IMR-90 (cell line): ENCODE measurements around the gene PCDHGA10. TPM values are rescaled to one million over a fixed set of nuclear protein-coding genes. Genes with fewer than 3 reads are reported as not detected.

Experiments
- ATAC-seq: fragments of 200-7000 bp; cut with Tn5 transposase; 2 replicates; pipeline ENCODE4 v1.9.1; 2020; ENCODE audit warnings: low read depth, mild to moderate bottlenecking, moderate library complexity
- BruUV-seq: library from RNA; stranded (reverse); fragments of 400-500 nt; replicated peaks from 2 replicates; lab custom pipeline; 2021; lab: Mats Ljungman, UMichigan
- CTCF ChIA-PET: fragments of 300-600 bp; formaldehyde crosslinking; extraction: SDS; loops from one replicate; lab custom pipeline; 2021; ENCODE audit warnings: antibody characterized with exemption; lab: Yijun Ruan, JAX
- POLR2A ChIA-PET: fragments of 300-600 bp; sonication (Branson Sonifier 250); formaldehyde crosslinking; loops from one replicate; lab custom pipeline; 2022; ENCODE audit warnings: antibody characterized with exemption; ENCODE audit not compliant: unreplicated experiment; lab: Charles Lee
- DNase-seq: peaks from one replicate; pipeline ENCODE4 v3.0.0; 2013
- H2AFZ ChIP-seq: replicated peaks from 2 replicates; pipeline ENCODE3; 2013; ENCODE audit warnings: low read length, mild to moderate bottlenecking; ENCODE audit not compliant: poor library complexity
- H2AK5ac ChIP-seq: 2 replicates; pipeline ENCODE4 v1.6.1; 2013; ENCODE audit warnings: low read depth, low read length, inconsistent platforms
- H2AK9ac ChIP-seq: replicated peaks from 2 replicates; pipeline ENCODE3; 2013; ENCODE audit warnings: mild to moderate bottlenecking, low read depth, low read length, moderate library complexity; ENCODE audit not compliant: poor library complexity
- H2BK120ac ChIP-seq: 2 replicates; pipeline ENCODE4 v1.6.1; 2013; ENCODE audit warnings: low read depth, low read length, inconsistent platforms
- H2BK15ac ChIP-seq: 3 replicates; pipeline ENCODE4 v1.6.1; 2013; ENCODE audit warnings: low read depth, low read length, inconsistent platforms
- H2BK20ac ChIP-seq: 2 replicates; pipeline ENCODE4 v1.6.1; 2013; ENCODE audit warnings: low read depth, mild to moderate bottlenecking, inconsistent platforms, low read length, moderate library complexity
- H2BK5ac ChIP-seq: 2 replicates; pipeline ENCODE4 v1.6.1; 2013; ENCODE audit warnings: mild to moderate bottlenecking, low read depth, low read length, inconsistent platforms; ENCODE audit not compliant: poor library complexity, severe bottlenecking
- H3K14ac ChIP-seq: replicated peaks from 2 replicates; pipeline ENCODE4 v1.6.1; 2013; ENCODE audit warnings: low read depth, low read length, inconsistent platforms
- H3K18ac ChIP-seq: 2 replicates; pipeline ENCODE4 v1.6.1; 2013; ENCODE audit warnings: low read depth, low read length, control low read depth
- H3K23ac ChIP-seq: 2 replicates; pipeline ENCODE4 v1.6.1; 2013; ENCODE audit warnings: low read depth, low read length, inconsistent platforms
- H3K27ac ChIP-seq: 2 replicates; pipeline ENCODE4 v1.5.1; 2013; ENCODE audit warnings: mild to moderate bottlenecking, control low read depth, low read length; ENCODE audit not compliant: insufficient read depth
- H3K27me3 ChIP-seq: 2 replicates; pipeline ENCODE4 v1.6.1; 2013; ENCODE audit warnings: low read length; ENCODE audit not compliant: control insufficient read depth, insufficient read depth
- H3K36me3 ChIP-seq: 2 replicates; pipeline ENCODE4 v1.6.1; 2013; ENCODE audit warnings: low read length, mixed read lengths; ENCODE audit not compliant: control insufficient read depth, insufficient read depth
- H3K4ac ChIP-seq: 2 replicates; pipeline ENCODE4 v1.6.1; 2013; ENCODE audit warnings: low read depth, low read length, inconsistent platforms
- H3K4me1 ChIP-seq: 2 replicates; pipeline ENCODE4 v1.6.1; 2013; ENCODE audit warnings: low read length, mixed read lengths; ENCODE audit not compliant: control insufficient read depth, insufficient read depth
- H3K4me2 ChIP-seq: 2 replicates; pipeline ENCODE4 v1.6.1; 2013; ENCODE audit warnings: low read depth, mild to moderate bottlenecking, control low read depth, low read length, moderate library complexity
- H3K4me3 ChIP-seq: 2 replicates; pipeline ENCODE4 v1.5.1; 2013; ENCODE audit warnings: low read depth, mild to moderate bottlenecking, control low read depth, low read length, moderate library complexity; ENCODE audit not compliant: insufficient read depth
- H3K56ac ChIP-seq: 2 replicates; pipeline ENCODE4 v1.6.1; 2013; ENCODE audit warnings: low read length, inconsistent platforms; ENCODE audit not compliant: insufficient read depth; ENCODE audit errors: extremely low read depth
- H3K79me1 ChIP-seq, 2 experiments: 2 replicates each; pipeline ENCODE4 v1.6.1; 2013; ENCODE audit warnings: low read length in 2 of 2, inconsistent platforms in 1 of 2, low read depth in 1 of 2
- H3K9ac ChIP-seq: 2 replicates; pipeline ENCODE4 v1.6.1; 2013; ENCODE audit warnings: low read depth, low read length, control low read depth
- H3K9me1 ChIP-seq: 2 replicates; pipeline ENCODE4 v1.6.1; 2013; ENCODE audit warnings: low read length, inconsistent platforms; ENCODE audit not compliant: insufficient read depth
- H3K9me3 ChIP-seq: 2 replicates; pipeline ENCODE4 v1.6.1; 2013; ENCODE audit warnings: low read length; ENCODE audit not compliant: control insufficient read depth, insufficient read depth
- H4K20me1 ChIP-seq: 2 replicates; pipeline ENCODE4 v1.6.1; 2013; ENCODE audit warnings: low read length, inconsistent platforms; ENCODE audit not compliant: insufficient read depth
- H4K5ac ChIP-seq: 2 replicates; pipeline ENCODE4 v1.6.1; 2013; ENCODE audit warnings: mild to moderate bottlenecking, low read depth, low read length, control low read depth
- H4K8ac ChIP-seq, 2 experiments: 2 replicates each; pipeline ENCODE4 v1.6.1; 2013; ENCODE audit warnings: low read depth in 2 of 2, low read length in 2 of 2, control low read depth in 1 of 2, inconsistent platforms in 1 of 2
- H4K91ac ChIP-seq: 2 replicates; pipeline ENCODE4 v1.6.1; 2013; ENCODE audit warnings: low read depth, low read length, inconsistent platforms; ENCODE audit not compliant: insufficient read depth
- CEBPB ChIP-seq: IDR thresholded peaks from 2 replicates; pipeline ENCODE4 v1.6.1; 2012; ENCODE audit warnings: low read depth, low read length, improper control_type of control experiment
- CHD1 ChIP-seq: IDR thresholded peaks from 2 replicates; pipeline ENCODE4 v1.6.1; 2012; ENCODE audit warnings: low read depth, low read length, improper control_type of control experiment
- MAFK ChIP-seq: IDR thresholded peaks from 2 replicates; pipeline ENCODE4 v1.6.1; 2012; ENCODE audit warnings: low read depth, low read length, improper control_type of control experiment
- MAZ ChIP-seq: IDR thresholded peaks from 2 replicates; pipeline ENCODE4 v1.6.1; 2012; ENCODE audit warnings: low read depth, mild to moderate bottlenecking, low read length, improper control_type of control experiment, moderate library complexity, borderline replicate concordance
- MXI1 ChIP-seq: IDR thresholded peaks from 2 replicates; pipeline ENCODE4 v1.6.1; 2012; ENCODE audit warnings: low read depth, mild to moderate bottlenecking, low read length, moderate library complexity, borderline replicate concordance
- NFE2L2 ChIP-seq: fragments of 150-350 bp; IDR thresholded peaks from 2 replicates; pipeline ENCODE4 v1.6.1; 2016; ENCODE audit warnings: low read depth, mild to moderate bottlenecking, low read length
- POLR2A ChIP-seq: IDR thresholded peaks from 2 replicates; pipeline ENCODE4 v1.6.1; 2012; ENCODE audit warnings: mild to moderate bottlenecking, low read depth, low read length
- RAD21 ChIP-seq: IDR thresholded peaks from 2 replicates; pipeline ENCODE4 v1.6.1; 2012; ENCODE audit warnings: low read length, improper control_type of control experiment
- RFX5 ChIP-seq: IDR thresholded peaks from 2 replicates; pipeline ENCODE4 v1.8.0; 2012; ENCODE audit warnings: low read depth, mild to moderate bottlenecking, low read length, moderate library complexity
- SMC3 ChIP-seq: fragments of 150-350 bp; IDR thresholded peaks from 2 replicates; pipeline ENCODE4 v1.6.1; 2016; ENCODE audit warnings: low read depth, mild to moderate bottlenecking, antibody characterized with exemption, low read length, moderate library complexity
- WGBS, 2 experiments: methylation state at CpG; one replicate each; pipeline versions ENCODE4 v1.1.5 to v1.1.7; 2013; ENCODE audit warnings: missing lambda C conversion rate in 2 of 2; ENCODE audit not compliant: insufficient read length in 1 of 2; ENCODE audit errors: extremely low coverage in 2 of 2; 5-methylcytosine and 5-hydroxymethylcytosine counted together
- dilution Hi-C: fragments of 300-500 bp; cut with HindIII; formaldehyde crosslinking; loops from one replicate; pipeline ENCODE4 v1.14.3; 2018; ENCODE audit warnings: low sequenced_read_pairs; ENCODE audit not compliant: unreplicated experiment
- in situ Hi-C: fragments of 300-500 bp; cut with MboI; formaldehyde crosslinking; loops from 3 replicates; pipeline ENCODE4 v1.14.3; 2019; ENCODE audit warnings: low sequenced_read_pairs, inconsistent platforms, mixed read lengths
- intact Hi-C: fragments of 100-400 bp; cut with micrococcal nuclease; formaldehyde crosslinking; loops from 2 replicates; pipeline ENCODE4 v1.10.0; 2022
- polyA plus RNA-seq, 3 experiments: library from polyadenylated mRNA; depleted of rRNA; stranded (reverse); fragments of >200 nt; gene quantifications; 2 replicates each; pipeline ENCODE4 v1.2.3, GENCODE V29; 2012; ENCODE audit warnings: low replicate concordance in 1 of 3
- total RNA-seq: library from RNA; depleted of rRNA; stranded (reverse); fragments of >200 nt; gene quantifications from 2 replicates; pipeline ENCODE4 v1.2.3, GENCODE V29; 2012
- TF ChIP-seq, protein P1 (sequence below): fragments of 150-350 bp; IDR thresholded peaks from 2 replicates; pipeline ENCODE4 v1.6.1; 2017; ENCODE audit warnings: mild to moderate bottlenecking, antibody characterized with exemption, low read length, low read depth
- TF ChIP-seq, protein P2 (sequence below): conservative IDR thresholded peaks from 2 replicates; pipeline ENCODE4 v1.5.1; 2012; ENCODE audit warnings: mild to moderate bottlenecking, low read depth, low read length, improper control_type of control experiment
- TF ChIP-seq, protein P3 (sequence below): fragments of 150-350 bp; IDR thresholded peaks from 2 replicates; pipeline ENCODE4 v1.6.1; 2016; ENCODE audit warnings: low read depth, mild to moderate bottlenecking, low read length, moderate library complexity, borderline replicate concordance

The PCDHGA10 gene
- total and polyA plus RNA-seq, 2 of the 4 experiments (the other 2 are of a cell fraction) = 3.4 to 6.6 TPM

DNA sequence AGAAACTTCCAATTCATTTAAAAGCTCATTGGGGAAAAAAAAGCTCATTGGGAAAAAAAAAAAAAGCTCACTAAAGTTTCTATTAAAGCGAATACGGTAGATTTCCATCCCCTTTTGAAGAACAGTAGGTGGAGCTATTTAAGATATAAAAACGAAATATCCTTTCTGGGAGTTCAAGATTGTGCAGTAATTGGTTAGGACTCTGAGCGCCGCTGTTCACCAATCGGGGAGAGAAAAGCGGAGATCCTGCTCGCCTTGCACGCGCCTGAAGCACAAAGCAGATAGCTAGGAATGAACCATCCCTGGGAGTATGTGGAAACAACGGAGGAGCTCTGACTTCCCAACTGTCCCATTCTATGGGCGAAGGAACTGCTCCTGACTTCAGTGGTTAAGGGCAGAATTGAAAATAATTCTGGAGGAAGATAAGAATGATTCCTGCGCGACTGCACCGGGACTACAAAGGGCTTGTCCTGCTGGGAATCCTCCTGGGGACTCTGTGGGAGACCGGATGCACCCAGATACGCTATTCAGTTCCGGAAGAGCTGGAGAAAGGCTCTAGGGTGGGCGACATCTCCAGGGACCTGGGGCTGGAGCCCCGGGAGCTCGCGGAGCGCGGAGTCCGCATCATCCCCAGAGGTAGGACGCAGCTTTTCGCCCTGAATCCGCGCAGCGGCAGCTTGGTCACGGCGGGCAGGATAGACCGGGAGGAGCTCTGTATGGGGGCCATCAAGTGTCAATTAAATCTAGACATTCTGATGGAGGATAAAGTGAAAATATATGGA lies 17.7 kb downstream of the PCDHGA10 start, which contains the start of gene PCDHGA12:
TSS of gene PCDHGA12 (plus strand) at position 176 of the 782 bp plus-strand sequence. CDS start at position 429, 253 bp downstream.
- H3K4me2 ChIP-seq = peak within 1 kb of the TSS; percentile 33
- dilution Hi-C loops = no loop called here
- peak within 1 kb of the TSS; percentile 40; the same call in 1 of the 2 replicates for H3K4ac ChIP-seq
- H3K4me3 ChIP-seq = peak within 1 kb of the TSS; percentile 23
- ATAC-seq (peak; percentile 85), DNase-seq (peak; percentile 87)
- H3K79me1 ChIP-seq = peaks cover 17 to 22% of the 10 kb centered on the region in 2 experiments; a peak in 3 of 4 replicates
- peak within 1 kb of the TSS in 1 of 2 experiments; percentile 42; a peak in 1 of 4 replicates for H4K8ac ChIP-seq
- H3K27ac ChIP-seq = peak within 1 kb of the TSS; percentile 68
- H3K9me3 ChIP-seq = peaks cover 41% of the 10 kb centered on the region; the same call in 1 of the 2 replicates
- H3K36me3 ChIP-seq = peaks cover 21% of the 10 kb centered on the region
- peak within 1 kb of the TSS; percentile 39 for H4K5ac ChIP-seq
- peak within 1 kb of the TSS; percentile 52 for H2AFZ ChIP-seq
- peak within 1 kb of the TSS; percentile 27 for H2BK5ac ChIP-seq
- BruUV-seq = no TSS peak
- peak within 1 kb of the TSS; percentile 31 for H2AK9ac ChIP-seq
- no peak within 1 kb of the TSS for H2BK120ac ChIP-seq
- in situ Hi-C loops = no loop called here
- H3K18ac ChIP-seq = no peak within 1 kb of the TSS
- no peak within 1 kb of the TSS; the same call in 1 of the 2 replicates for H3K14ac ChIP-seq
- 39% methylated on average over 23 of the region's 33 CpGs; no CpG with 5 or more reads in 1 of the 2 experiments for WGBS, 2 experiments
- H3K56ac ChIP-seq = no peak within 1 kb of the TSS
- no peak within 1 kb of the TSS for H3K9ac ChIP-seq
- H2BK20ac ChIP-seq = no peak within 1 kb of the TSS
- H3K4me1 ChIP-seq = no peaks in the 10 kb centered on the region; the same call in 1 of the 2 replicates
- H4K91ac ChIP-seq = no peak within 1 kb of the TSS
- no peak within 1 kb of the TSS for H3K23ac ChIP-seq
- H2BK15ac ChIP-seq = no peak within 1 kb of the TSS
- intact Hi-C loops = loop anchor here (2.0 to 5.0 kb wide), 3 partner anchors 47 to 94 kb away; partner anchors contain the start of gene PCDHGC3
- ChIA-PET CTCF (interaction anchor here (0.6 to 1.7 kb wide), 6 partner anchors 9 to 127 kb away, joined by 3 to 6 read pairs (median 5); partner anchors contain the start of genes PCDHGA11 and PCDHGB7), POLR2A (no interaction called here)
- H2AK5ac ChIP-seq = no peak within 1 kb of the TSS
- no peaks in the 10 kb centered on the region for H4K20me1 ChIP-seq
- no peaks in the 10 kb centered on the region for H3K27me3 ChIP-seq
- H3K9me1 ChIP-seq = no peaks in the 10 kb centered on the region
- TF ChIP-seq CEBPB = peak; percentile 34; the same call in 1 of the 2 replicates
- TF ChIP-seq, protein P1, sequence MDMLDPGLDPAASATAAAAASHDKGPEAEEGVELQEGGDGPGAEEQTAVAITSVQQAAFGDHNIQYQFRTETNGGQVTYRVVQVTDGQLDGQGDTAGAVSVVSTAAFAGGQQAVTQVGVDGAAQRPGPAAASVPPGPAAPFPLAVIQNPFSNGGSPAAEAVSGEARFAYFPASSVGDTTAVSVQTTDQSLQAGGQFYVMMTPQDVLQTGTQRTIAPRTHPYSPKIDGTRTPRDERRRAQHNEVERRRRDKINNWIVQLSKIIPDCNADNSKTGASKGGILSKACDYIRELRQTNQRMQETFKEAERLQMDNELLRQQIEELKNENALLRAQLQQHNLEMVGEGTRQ = no peak
- no peak for TF ChIP-seq NFE2L2
- TF ChIP-seq RFX5 = no peak
- no peak for TF ChIP-seq MAFK
- TF ChIP-seq, protein P2, sequence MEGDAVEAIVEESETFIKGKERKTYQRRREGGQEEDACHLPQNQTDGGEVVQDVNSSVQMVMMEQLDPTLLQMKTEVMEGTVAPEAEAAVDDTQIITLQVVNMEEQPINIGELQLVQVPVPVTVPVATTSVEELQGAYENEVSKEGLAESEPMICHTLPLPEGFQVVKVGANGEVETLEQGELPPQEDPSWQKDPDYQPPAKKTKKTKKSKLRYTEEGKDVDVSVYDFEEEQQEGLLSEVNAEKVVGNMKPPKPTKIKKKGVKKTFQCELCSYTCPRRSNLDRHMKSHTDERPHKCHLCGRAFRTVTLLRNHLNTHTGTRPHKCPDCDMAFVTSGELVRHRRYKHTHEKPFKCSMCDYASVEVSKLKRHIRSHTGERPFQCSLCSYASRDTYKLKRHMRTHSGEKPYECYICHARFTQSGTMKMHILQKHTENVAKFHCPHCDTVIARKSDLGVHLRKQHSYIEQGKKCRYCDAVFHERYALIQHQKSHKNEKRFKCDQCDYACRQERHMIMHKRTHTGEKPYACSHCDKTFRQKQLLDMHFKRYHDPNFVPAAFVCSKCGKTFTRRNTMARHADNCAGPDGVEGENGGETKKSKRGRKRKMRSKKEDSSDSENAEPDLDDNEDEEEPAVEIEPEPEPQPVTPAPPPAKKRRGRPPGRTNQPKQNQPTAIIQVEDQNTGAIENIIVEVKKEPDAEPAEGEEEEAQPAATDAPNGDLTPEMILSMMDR = peak; percentile 71
- TF ChIP-seq POLR2A = no peak
- 0 out of 2 replicates have a peak, but pooled peaks have one; percentile 25 for TF ChIP-seq MXI1
- peak; percentile 75 for TF ChIP-seq RAD21
- TF ChIP-seq SMC3 = peak; percentile 70
- TF ChIP-seq CHD1 = no peak
- no peak for TF ChIP-seq MAZ
- TF ChIP-seq, protein P3, sequence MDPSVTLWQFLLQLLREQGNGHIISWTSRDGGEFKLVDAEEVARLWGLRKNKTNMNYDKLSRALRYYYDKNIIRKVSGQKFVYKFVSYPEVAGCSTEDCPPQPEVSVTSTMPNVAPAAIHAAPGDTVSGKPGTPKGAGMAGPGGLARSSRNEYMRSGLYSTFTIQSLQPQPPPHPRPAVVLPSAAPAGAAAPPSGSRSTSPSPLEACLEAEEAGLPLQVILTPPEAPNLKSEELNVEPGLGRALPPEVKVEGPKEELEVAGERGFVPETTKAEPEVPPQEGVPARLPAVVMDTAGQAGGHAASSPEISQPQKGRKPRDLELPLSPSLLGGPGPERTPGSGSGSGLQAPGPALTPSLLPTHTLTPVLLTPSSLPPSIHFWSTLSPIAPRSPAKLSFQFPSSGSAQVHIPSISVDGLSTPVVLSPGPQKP = no peak
